Mucosa of descending colon (tissue), 3 donors: ENCODE data around the gene NKX2-4. TPM values are rescaled to one million over a fixed set of nuclear protein-coding genes. Genes with fewer than 3 reads are reported as not detected.

Experiments used
- ATAC-seq: fragments of 200-7000 bp; cut with Tn5 transposase; one replicate; pipeline ENCODE4 v1.9.1; 2020; ENCODE audit warnings: mild to moderate bottlenecking, moderate library complexity
- DNase-seq, 3 donors: peaks; one replicate each; pipeline ENCODE4 v3.0.0-alpha.2; 2020
- H3K36me3 ChIP-seq: fragments of 200-600 bp; one replicate; pipeline ENCODE4 v1.8.0; 2021; ENCODE audit warnings: low read depth, mild to moderate bottlenecking
- H3K4me1 ChIP-seq: fragments of 200-600 bp; one replicate; pipeline ENCODE4 v1.8.0; 2021; ENCODE audit warnings: low read depth, mild to moderate bottlenecking
- H3K4me3 ChIP-seq: fragments of 200-600 bp; one replicate; pipeline ENCODE4 v1.8.0; 2021; ENCODE audit warnings: mild to moderate bottlenecking
- H3K9me3 ChIP-seq: fragments of 200-600 bp; one replicate; pipeline ENCODE4 v1.8.0; 2021; ENCODE audit warnings: mild to moderate bottlenecking
- intact Hi-C, 2 donors: fragments of 100-400 bp; cut with DNase I in 1 of 2; cut with micrococcal nuclease in 1 of 2; formaldehyde crosslinking; loops; one replicate each; pipeline versions ENCODE4 v1.11.0 to v1.11.1; 2022; cut with DNase I, micrococcal nuclease
- total RNA-seq, 3 donors: library from RNA; stranded (reverse); fragmentation: NEBNext Ultra II Directional in 2 of 3; extraction: Animal tissue kit (Norgen Biotek cat#: 25700) in 2 of 3; gene quantifications; one replicate each; pipeline versions ENCODE4 v1.2.1 to v1.2.4, GENCODE V29; 2021 to 2023
- TF ChIP-seq, protein P1 (sequence below): fragments of 200-600 bp; IDR thresholded peaks from one replicate; pipeline ENCODE4 v1.8.0; 2022; ENCODE audit warnings: antibody characterized with exemption, mild to moderate bottlenecking
- donor health status: DM: no; HTN: no; CAD: no; lungs with moderate emphysema.
- donor health status: DM: no; HTN: no; CAD: no.
- donor health status: DM: no; HTN: yes; CAD: no.

NKX2-4 gene
- total RNA-seq, 3 donors from 2014 or later: not detected

GRCh38 chr20:21386111-21386510, 11.2 kb downstream of the NKX2-4 start:
- Histone ChIP-seq H3K4me1 (no peaks in the 10 kb centered on the region), H3K36me3 (peaks cover 3% of the 10 kb centered on the region), H3K4me3 (no peak overlapping the region), H3K9me3 (no peaks in the 10 kb centered on the region)
- DNase-seq (no peak), ATAC-seq (no peak)
- intact Hi-C loops: no loop called here
- TF ChIP-seq, protein P1, sequence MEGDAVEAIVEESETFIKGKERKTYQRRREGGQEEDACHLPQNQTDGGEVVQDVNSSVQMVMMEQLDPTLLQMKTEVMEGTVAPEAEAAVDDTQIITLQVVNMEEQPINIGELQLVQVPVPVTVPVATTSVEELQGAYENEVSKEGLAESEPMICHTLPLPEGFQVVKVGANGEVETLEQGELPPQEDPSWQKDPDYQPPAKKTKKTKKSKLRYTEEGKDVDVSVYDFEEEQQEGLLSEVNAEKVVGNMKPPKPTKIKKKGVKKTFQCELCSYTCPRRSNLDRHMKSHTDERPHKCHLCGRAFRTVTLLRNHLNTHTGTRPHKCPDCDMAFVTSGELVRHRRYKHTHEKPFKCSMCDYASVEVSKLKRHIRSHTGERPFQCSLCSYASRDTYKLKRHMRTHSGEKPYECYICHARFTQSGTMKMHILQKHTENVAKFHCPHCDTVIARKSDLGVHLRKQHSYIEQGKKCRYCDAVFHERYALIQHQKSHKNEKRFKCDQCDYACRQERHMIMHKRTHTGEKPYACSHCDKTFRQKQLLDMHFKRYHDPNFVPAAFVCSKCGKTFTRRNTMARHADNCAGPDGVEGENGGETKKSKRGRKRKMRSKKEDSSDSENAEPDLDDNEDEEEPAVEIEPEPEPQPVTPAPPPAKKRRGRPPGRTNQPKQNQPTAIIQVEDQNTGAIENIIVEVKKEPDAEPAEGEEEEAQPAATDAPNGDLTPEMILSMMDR: no peak

DNA sequence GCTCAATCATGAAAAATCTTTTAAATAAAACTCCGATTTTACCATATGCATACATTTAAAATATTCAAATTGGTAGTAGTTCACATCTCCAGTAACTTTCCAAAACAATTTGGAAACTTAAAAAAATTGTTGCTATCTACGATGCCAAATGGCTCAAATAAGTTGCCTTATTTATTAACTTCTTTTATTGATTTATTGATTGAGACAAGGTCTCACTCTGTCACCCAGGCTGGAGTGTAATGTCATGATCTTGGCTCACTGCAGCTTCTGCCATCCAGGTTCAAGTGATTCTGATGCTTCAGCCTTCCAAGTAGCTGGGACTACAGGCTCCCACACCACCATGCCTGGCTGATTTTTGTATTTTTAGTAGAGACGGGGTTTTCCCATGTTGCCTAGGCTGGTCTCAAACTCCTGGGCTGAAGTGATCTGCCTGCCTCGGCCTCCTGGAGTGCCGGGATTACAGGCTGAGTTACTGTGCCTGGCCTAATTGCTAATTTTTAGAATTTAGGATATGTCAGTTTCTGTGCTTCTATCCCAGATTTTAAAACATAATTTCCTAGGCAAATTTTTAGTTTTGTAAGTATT, 12.9 kb downstream of the NKX2-4 start:
- Histone ChIP-seq H3K4me1 (no peaks in the 10 kb centered on the region), H3K9me3 (no peaks in the 10 kb centered on the region), H3K4me3 (no peak overlapping the region), H3K36me3 (peaks cover 3% of the 10 kb centered on the region)
- ATAC-seq (no peak), DNase-seq (no peak)
- intact Hi-C loops: no loop called here
- TF ChIP-seq, protein P1: no peak

GRCh38 chr20:21381619-21382018, 15.7 kb downstream of the NKX2-4 start:
- TF ChIP-seq, protein P1: no peak
- H3K36me3 ChIP-seq: peaks cover 3% of the 10 kb centered on the region
- DNase-seq: no peak
- no peak for ATAC-seq
- intact Hi-C loops: no loop called here
- H3K9me3 ChIP-seq: no peaks in the 10 kb centered on the region
- no peak overlapping the region for H3K4me3 ChIP-seq
- no peaks in the 10 kb centered on the region for H3K4me1 ChIP-seq

DNA sequence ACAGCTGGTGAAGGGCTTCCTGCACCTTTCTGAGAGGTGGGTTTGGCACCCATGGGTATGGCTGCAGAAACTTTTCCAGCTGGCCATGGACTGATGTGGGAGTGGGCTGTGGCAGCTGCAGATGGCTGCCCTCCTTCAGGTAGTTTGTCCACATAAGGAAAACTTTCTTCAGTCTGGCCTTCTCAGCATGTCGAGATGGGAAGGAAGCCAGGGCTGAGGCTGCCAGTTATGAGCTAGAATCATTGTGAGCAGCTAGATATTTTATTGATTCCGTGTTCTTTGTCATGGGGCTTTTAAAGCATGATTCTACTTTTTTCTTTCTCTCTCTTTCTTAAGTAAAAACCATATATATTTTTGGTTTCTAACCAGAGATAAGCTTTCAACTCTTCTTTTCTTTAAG, 16.6 kb downstream of the NKX2-4 start:
- intact Hi-C loops: no loop called here
- no peak overlapping the region for H3K4me3 ChIP-seq
- ATAC-seq (no peak), DNase-seq (no peak)
- TF ChIP-seq, protein P1: no peak
- H3K9me3 ChIP-seq: no peaks in the 10 kb centered on the region
- H3K4me1 ChIP-seq: no peaks in the 10 kb centered on the region
- H3K36me3 ChIP-seq: peaks cover 3% of the 10 kb centered on the region

- intact Hi-C loops: no loop called here
- DNase-seq: no peak
- Histone ChIP-seq H3K9me3 (no peaks in the 10 kb centered on the region), H3K36me3 (peaks cover 3% of the 10 kb centered on the region), H3K4me3 (no peak overlapping the region), H3K4me1 (no peaks in the 10 kb centered on the region)
- TF ChIP-seq, protein P1: no peak
- no peak for ATAC-seq
These were observed 19.1 kb downstream of the NKX2-4 start for GRCh38 chr20:21378259-21378658.

DNA sequence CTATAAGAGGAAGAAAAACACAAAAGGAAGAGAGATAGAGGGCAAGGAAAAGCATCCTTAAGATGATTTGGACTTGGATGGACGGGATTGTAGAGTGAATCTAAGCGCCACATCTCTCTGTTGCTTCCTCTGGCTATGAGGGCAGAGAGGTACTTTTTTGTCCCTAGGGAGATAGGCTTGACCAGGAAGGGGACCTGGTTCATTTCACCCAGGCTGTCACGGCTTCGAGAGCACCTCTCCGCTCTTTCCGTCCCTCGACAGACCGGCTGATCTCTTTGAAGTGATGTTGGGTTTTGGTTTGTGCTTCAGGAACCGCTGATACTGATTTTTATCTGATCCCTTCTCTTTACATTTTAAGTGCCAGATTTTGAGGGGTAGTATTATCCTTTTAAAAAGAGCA, 19.6 kb downstream of the NKX2-4 start:
- no peak for DNase-seq
- no peak for ATAC-seq
- Histone ChIP-seq H3K36me3 (peaks cover 3% of the 10 kb centered on the region), H3K4me1 (no peaks in the 10 kb centered on the region), H3K9me3 (no peaks in the 10 kb centered on the region), H3K4me3 (no peak overlapping the region)
- intact Hi-C loops: no loop called here
- TF ChIP-seq, protein P1: no peak
